Measurements from ENCODE around the gene MYH3.

DNA sequence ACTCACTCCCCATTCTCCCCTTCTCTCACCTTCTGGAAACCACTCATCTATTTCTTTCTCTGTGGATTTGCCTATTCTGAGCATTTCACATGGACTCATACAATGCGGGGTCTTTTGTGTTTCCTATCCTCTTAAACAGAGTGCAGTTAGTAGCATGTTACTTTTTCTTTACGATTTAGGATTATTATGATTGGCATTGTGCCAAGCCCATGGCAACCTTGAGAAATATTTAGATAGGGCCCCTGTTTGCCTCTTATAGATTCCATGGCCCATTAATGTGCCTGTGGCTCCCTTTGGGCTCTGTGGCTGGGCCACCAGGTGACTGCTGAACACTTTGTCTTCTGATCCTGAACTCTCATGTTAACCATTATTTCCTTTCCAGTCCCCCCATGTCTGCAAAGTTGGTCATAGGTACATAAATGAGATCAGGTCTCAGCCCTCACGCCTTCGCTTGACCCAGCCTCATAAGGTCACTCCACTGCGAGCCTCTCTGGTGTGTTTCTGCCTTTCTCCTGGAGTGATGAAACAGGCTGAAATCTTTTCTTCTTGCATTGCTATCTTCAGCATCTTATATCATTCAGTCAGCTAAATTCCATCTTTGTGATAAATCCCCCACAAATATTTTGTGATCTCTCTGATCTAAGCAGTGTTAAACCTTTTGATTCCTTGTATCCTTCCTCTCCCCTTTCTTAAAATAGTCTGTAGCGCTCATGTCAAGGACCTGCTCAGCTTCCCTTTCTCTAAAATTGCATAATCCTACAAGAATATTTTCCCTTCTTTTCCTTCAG is 44.0 kb downstream of the MYH3 start:
- TF ChIP-seq, protein P1, sequence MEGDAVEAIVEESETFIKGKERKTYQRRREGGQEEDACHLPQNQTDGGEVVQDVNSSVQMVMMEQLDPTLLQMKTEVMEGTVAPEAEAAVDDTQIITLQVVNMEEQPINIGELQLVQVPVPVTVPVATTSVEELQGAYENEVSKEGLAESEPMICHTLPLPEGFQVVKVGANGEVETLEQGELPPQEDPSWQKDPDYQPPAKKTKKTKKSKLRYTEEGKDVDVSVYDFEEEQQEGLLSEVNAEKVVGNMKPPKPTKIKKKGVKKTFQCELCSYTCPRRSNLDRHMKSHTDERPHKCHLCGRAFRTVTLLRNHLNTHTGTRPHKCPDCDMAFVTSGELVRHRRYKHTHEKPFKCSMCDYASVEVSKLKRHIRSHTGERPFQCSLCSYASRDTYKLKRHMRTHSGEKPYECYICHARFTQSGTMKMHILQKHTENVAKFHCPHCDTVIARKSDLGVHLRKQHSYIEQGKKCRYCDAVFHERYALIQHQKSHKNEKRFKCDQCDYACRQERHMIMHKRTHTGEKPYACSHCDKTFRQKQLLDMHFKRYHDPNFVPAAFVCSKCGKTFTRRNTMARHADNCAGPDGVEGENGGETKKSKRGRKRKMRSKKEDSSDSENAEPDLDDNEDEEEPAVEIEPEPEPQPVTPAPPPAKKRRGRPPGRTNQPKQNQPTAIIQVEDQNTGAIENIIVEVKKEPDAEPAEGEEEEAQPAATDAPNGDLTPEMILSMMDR (IDR thresholded peaks at IDR 0.05; ENCODE audit: insufficient read depth, low read length): no peak
- TF ChIP-seq POLR2AphosphoS5 (IDR thresholded peaks at IDR 0.05; ENCODE audit: low read depth): no peak
- TF ChIP-seq, protein P2, sequence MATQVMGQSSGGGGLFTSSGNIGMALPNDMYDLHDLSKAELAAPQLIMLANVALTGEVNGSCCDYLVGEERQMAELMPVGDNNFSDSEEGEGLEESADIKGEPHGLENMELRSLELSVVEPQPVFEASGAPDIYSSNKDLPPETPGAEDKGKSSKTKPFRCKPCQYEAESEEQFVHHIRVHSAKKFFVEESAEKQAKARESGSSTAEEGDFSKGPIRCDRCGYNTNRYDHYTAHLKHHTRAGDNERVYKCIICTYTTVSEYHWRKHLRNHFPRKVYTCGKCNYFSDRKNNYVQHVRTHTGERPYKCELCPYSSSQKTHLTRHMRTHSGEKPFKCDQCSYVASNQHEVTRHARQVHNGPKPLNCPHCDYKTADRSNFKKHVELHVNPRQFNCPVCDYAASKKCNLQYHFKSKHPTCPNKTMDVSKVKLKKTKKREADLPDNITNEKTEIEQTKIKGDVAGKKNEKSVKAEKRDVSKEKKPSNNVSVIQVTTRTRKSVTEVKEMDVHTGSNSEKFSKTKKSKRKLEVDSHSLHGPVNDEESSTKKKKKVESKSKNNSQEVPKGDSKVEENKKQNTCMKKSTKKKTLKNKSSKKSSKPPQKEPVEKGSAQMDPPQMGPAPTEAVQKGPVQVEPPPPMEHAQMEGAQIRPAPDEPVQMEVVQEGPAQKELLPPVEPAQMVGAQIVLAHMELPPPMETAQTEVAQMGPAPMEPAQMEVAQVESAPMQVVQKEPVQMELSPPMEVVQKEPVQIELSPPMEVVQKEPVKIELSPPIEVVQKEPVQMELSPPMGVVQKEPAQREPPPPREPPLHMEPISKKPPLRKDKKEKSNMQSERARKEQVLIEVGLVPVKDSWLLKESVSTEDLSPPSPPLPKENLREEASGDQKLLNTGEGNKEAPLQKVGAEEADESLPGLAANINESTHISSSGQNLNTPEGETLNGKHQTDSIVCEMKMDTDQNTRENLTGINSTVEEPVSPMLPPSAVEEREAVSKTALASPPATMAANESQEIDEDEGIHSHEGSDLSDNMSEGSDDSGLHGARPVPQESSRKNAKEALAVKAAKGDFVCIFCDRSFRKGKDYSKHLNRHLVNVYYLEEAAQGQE (IDR thresholded peaks at IDR 0.05; ENCODE audit: insufficient replicate concordance, low read depth): no peak
- no peak for TF ChIP-seq GABPA (IDR thresholded peaks at IDR 0.05; ENCODE audit: low read depth)
- TF ChIP-seq SPI1 (IDR thresholded peaks at IDR 0.05; ENCODE audit: borderline replicate concordance, low read depth): no peak
